Liver (tissue), 9 donors: ENCODE measurements around the gene LHFPL6. TPM values are rescaled to one million over a fixed set of nuclear protein-coding genes. Genes with fewer than 3 reads are reported as not detected.

Experiments
- DNase-seq: peaks from one replicate; pipeline ENCODE4 v3.0.0-alpha.2; 2017; ENCODE audit warnings: low spot score
- H3K27ac ChIP-seq, 2 donors: one replicate each; pipeline ENCODE4 v1.7.0; 2013; ENCODE audit warnings: inconsistent platforms in 2 of 2, low read length in 2 of 2, control low read depth in 1 of 2, low read depth in 1 of 2, mild to moderate bottlenecking in 1 of 2
- H3K27me3 ChIP-seq, 4 donors: one replicate each; pipeline versions ENCODE4 v1.6.1 to v1.7.0; 2013; ENCODE audit warnings: low read length in 3 of 4, inconsistent platforms in 1 of 4, mild to moderate bottlenecking in 1 of 4, moderate library complexity in 1 of 4; ENCODE audit not compliant: control insufficient read depth in 4 of 4, insufficient read depth in 4 of 4
- H3K36me3 ChIP-seq, 4 donors: one replicate each; pipeline versions ENCODE4 v1.6.1 to v1.7.0; 2013; ENCODE audit warnings: low read length in 3 of 4, mild to moderate bottlenecking in 3 of 4, low read depth in 1 of 4, moderate library complexity in 1 of 4; ENCODE audit not compliant: control insufficient read depth in 4 of 4, insufficient read depth in 3 of 4
- H3K4me1 ChIP-seq, 4 donors: one replicate each; pipeline versions ENCODE4 v1.6.1 to v1.7.0; 2013; ENCODE audit warnings: low read length in 3 of 4, mild to moderate bottlenecking in 3 of 4, moderate library complexity in 1 of 4; ENCODE audit not compliant: control insufficient read depth in 4 of 4, insufficient read depth in 4 of 4
- H3K4me3 ChIP-seq, 3 donors: one replicate each; pipeline versions ENCODE4 v1.6.1 to v1.7.0; 2013; ENCODE audit warnings: low read length in 3 of 3, control low read depth in 1 of 3, low read depth in 1 of 3, mild to moderate bottlenecking in 1 of 3
- H3K9ac ChIP-seq, 2 donors: one replicate each; pipeline ENCODE4 v1.7.0; 2013; ENCODE audit warnings: low read length in 2 of 2, mild to moderate bottlenecking in 2 of 2, moderate library complexity in 2 of 2, control low read depth in 1 of 2, low read depth in 1 of 2
- H3K9me3 ChIP-seq, 4 donors: one replicate each; pipeline versions ENCODE4 v1.6.1 to v1.7.0; 2013; ENCODE audit warnings: low read length in 3 of 4; ENCODE audit not compliant: control insufficient read depth in 4 of 4
- FOXA1 ChIP-seq: IDR thresholded peaks from 2 replicates; pipeline ENCODE4 v1.6.1; 2016; ENCODE audit warnings: antibody characterized with exemption
- FOXA2 ChIP-seq: IDR thresholded peaks from 2 replicates; pipeline ENCODE4 v1.6.1; 2016; ENCODE audit warnings: antibody characterized with exemption
- GABPA ChIP-seq, 2 donors: IDR thresholded peaks in 1 of 2; conservative IDR thresholded peaks in 1 of 2; 2 replicates each; pipeline ENCODE4 v1.6.1; 2016; ENCODE audit warnings: antibody characterized with exemption in 2 of 2, mild to moderate bottlenecking in 1 of 2, moderate library complexity in 1 of 2
- HNF4G ChIP-seq: IDR thresholded peaks from 2 replicates; pipeline ENCODE4 v1.6.1; 2016; ENCODE audit warnings: antibody characterized with exemption
- JUND ChIP-seq, 2 donors: IDR thresholded peaks; 2 replicates each; pipeline ENCODE4 v1.6.1; 2016; ENCODE audit warnings: antibody characterized with exemption in 2 of 2
- NR2F2 ChIP-seq: IDR thresholded peaks from 2 replicates; pipeline ENCODE4 v1.6.1; 2016; ENCODE audit warnings: antibody characterized with exemption
- RAD21 ChIP-seq, 2 donors: IDR thresholded peaks; 2 replicates each; pipeline ENCODE4 v1.6.1; 2016; ENCODE audit warnings: antibody characterized with exemption in 2 of 2, mild to moderate bottlenecking in 2 of 2
- RXRA ChIP-seq, 2 donors: IDR thresholded peaks; 2 replicates each; pipeline ENCODE4 v1.6.1; 2017 to 2018; ENCODE audit warnings: antibody characterized with exemption in 2 of 2, mild to moderate bottlenecking in 1 of 2
- SP1 ChIP-seq: IDR thresholded peaks from 2 replicates; pipeline ENCODE4 v1.6.1; 2018; ENCODE audit warnings: antibody characterized with exemption, mild to moderate bottlenecking
- YY1 ChIP-seq: IDR thresholded peaks from 2 replicates; pipeline ENCODE4 v1.6.1; 2016; ENCODE audit warnings: antibody characterized with exemption, mild to moderate bottlenecking
- WGBS: extraction: QIAGEN DNeasy Blood & Tissue Kit; methylation state at CpG from one replicate; pipeline ENCODE4 v1.1.7; 2013; 5-methylcytosine and 5-hydroxymethylcytosine counted together
- polyA plus RNA-seq, 2 donors: library from polyadenylated mRNA; stranded (reverse) in 1 of 2; unstranded in 1 of 2; fragments of 200-250 nt in 1 of 2; fragments of >200 nt in 1 of 2; fragmentation: Nextera tagmentation in 1 of 2; extraction: Ambion mirVana in 1 of 2; gene quantifications; one replicate each; pipeline versions ENCODE4 v1.2.1 to v1.2.3, GENCODE V29; 2013 to 2015
- total RNA-seq, 2 donors: library from RNA; depleted of rRNA; stranded (reverse); fragments of >200 nt; gene quantifications; one replicate each; pipeline ENCODE4 v1.2.3, GENCODE V29; 2014
- TF ChIP-seq, protein P1 (sequence below): IDR thresholded peaks from 2 replicates; pipeline ENCODE4 v1.6.1; 2016; ENCODE audit warnings: antibody characterized with exemption
- TF ChIP-seq, protein P2 (sequence below): IDR thresholded peaks from 2 replicates; pipeline ENCODE4 v1.6.1; 2016; ENCODE audit warnings: antibody characterized with exemption
- TF ChIP-seq, protein P3 (sequence below): fragments of 150-350 bp; IDR thresholded peaks from 2 replicates; pipeline ENCODE4 v1.5.1; 2017; ENCODE audit warnings: improper control_type of control experiment, low read depth, low read length; ENCODE audit not compliant: missing input control
- TF ChIP-seq, protein P4 (sequence below): IDR thresholded peaks from 2 replicates; pipeline ENCODE4 v1.6.1; 2016; ENCODE audit warnings: antibody characterized with exemption
- TF ChIP-seq, protein P5 (sequence below): IDR thresholded peaks from 2 replicates; pipeline ENCODE4 v1.6.1; 2016; ENCODE audit warnings: antibody characterized with exemption, mild to moderate bottlenecking
- donor health status: healthy.
- donor health status: healthy.
- donor health status: healthy.
- donor health status: healthy.
- donor health status: healthy.

LHFPL6 gene
- total and polyA plus RNA-seq, 4 donors: 2.6 to 8.3 (median 5.5) TPM

DNA sequence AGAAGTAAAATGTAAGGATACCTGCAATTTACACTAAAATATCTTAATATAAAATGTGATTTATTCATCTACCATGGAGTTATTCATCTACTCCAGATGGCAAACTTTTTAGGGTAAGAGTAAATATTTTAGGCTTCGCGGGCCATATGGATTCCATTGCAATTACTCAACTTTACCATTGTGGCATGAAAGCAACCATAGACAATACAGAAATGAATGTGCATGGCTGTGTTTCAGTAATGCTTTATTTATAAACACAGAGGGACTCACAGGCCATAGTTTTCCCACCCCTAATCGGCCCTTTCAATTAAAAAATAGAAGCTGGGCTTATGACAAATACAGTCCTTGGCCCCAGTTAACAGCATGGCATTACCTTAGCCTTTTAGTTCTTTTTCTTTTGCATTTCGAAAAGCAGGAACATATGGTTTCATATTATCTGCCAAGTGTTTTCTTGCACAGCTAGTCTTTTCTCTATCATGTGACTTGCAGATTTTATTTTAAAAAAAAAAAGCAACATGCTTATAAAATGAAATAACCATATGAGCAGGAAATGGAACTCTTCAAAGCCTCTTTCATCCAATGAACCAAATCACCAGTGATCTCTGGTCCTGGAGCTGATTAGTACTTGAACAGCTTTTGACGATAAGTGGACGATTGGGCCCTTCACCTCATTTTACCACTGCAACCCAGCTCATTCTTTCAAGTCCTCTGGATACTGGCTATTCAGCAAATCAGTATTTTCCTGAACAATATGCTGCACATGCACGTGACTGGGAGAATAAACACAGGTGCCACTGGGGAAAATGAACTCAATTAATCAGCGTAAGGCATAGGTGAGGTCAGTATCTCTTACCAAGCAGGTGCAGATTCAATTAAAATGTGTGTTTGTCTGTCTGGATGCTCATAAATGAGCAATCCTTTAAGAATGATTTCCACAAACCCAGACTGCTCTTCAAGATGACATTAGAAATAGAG, 63.9 kb downstream of the LHFPL6 start:
- H3K9ac ChIP-seq: no peak overlapping the region
- peaks cover 0 to 4% (median 0%) of the 10 kb centered on the region in 4 donors for H3K27me3 ChIP-seq
- H3K4me1 ChIP-seq: no peaks in the 10 kb centered on the region
- no peak overlapping the region for H3K27ac ChIP-seq
- 76% methylated on average over 8 of the region's 8 CpGs for WGBS
- no peaks in the 10 kb centered on the region for H3K9me3 ChIP-seq
- no peaks in the 10 kb centered on the region for H3K36me3 ChIP-seq
- TF ChIP-seq SP1 (no peak), HNF4G (no peak), RAD21 (IDR thresholded peaks at IDR 0.05) (no peak), FOXA2 (no peak), FOXA1 (no peak), YY1 (no peak), JUND (IDR thresholded peaks at IDR 0.05) (no peak), RXRA (IDR thresholded peaks at IDR 0.05) (no peak), GABPA (IDR thresholded peaks at IDR 0.05 in 1 of 2, conservative IDR thresholded peaks at IDR 0.05 in 1 of 2) (no peak), NR2F2 (no peak)
- TF ChIP-seq, protein P1, sequence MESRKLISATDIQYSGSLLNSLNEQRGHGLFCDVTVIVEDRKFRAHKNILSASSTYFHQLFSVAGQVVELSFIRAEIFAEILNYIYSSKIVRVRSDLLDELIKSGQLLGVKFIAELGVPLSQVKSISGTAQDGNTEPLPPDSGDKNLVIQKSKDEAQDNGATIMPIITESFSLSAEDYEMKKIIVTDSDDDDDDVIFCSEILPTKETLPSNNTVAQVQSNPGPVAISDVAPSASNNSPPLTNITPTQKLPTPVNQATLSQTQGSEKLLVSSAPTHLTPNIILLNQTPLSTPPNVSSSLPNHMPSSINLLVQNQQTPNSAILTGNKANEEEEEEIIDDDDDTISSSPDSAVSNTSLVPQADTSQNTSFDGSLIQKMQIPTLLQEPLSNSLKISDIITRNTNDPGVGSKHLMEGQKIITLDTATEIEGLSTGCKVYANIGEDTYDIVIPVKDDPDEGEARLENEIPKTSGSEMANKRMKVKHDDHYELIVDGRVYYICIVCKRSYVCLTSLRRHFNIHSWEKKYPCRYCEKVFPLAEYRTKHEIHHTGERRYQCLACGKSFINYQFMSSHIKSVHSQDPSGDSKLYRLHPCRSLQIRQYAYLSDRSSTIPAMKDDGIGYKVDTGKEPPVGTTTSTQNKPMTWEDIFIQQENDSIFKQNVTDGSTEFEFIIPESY: no peak
- TF ChIP-seq, protein P2, sequence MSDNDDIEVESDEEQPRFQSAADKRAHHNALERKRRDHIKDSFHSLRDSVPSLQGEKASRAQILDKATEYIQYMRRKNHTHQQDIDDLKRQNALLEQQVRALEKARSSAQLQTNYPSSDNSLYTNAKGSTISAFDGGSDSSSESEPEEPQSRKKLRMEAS: no peak
- TF ChIP-seq, protein P3, sequence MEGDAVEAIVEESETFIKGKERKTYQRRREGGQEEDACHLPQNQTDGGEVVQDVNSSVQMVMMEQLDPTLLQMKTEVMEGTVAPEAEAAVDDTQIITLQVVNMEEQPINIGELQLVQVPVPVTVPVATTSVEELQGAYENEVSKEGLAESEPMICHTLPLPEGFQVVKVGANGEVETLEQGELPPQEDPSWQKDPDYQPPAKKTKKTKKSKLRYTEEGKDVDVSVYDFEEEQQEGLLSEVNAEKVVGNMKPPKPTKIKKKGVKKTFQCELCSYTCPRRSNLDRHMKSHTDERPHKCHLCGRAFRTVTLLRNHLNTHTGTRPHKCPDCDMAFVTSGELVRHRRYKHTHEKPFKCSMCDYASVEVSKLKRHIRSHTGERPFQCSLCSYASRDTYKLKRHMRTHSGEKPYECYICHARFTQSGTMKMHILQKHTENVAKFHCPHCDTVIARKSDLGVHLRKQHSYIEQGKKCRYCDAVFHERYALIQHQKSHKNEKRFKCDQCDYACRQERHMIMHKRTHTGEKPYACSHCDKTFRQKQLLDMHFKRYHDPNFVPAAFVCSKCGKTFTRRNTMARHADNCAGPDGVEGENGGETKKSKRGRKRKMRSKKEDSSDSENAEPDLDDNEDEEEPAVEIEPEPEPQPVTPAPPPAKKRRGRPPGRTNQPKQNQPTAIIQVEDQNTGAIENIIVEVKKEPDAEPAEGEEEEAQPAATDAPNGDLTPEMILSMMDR: no peak
- TF ChIP-seq, protein P4, sequence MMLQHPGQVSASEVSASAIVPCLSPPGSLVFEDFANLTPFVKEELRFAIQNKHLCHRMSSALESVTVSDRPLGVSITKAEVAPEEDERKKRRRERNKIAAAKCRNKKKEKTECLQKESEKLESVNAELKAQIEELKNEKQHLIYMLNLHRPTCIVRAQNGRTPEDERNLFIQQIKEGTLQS: no peak
- TF ChIP-seq, protein P5, sequence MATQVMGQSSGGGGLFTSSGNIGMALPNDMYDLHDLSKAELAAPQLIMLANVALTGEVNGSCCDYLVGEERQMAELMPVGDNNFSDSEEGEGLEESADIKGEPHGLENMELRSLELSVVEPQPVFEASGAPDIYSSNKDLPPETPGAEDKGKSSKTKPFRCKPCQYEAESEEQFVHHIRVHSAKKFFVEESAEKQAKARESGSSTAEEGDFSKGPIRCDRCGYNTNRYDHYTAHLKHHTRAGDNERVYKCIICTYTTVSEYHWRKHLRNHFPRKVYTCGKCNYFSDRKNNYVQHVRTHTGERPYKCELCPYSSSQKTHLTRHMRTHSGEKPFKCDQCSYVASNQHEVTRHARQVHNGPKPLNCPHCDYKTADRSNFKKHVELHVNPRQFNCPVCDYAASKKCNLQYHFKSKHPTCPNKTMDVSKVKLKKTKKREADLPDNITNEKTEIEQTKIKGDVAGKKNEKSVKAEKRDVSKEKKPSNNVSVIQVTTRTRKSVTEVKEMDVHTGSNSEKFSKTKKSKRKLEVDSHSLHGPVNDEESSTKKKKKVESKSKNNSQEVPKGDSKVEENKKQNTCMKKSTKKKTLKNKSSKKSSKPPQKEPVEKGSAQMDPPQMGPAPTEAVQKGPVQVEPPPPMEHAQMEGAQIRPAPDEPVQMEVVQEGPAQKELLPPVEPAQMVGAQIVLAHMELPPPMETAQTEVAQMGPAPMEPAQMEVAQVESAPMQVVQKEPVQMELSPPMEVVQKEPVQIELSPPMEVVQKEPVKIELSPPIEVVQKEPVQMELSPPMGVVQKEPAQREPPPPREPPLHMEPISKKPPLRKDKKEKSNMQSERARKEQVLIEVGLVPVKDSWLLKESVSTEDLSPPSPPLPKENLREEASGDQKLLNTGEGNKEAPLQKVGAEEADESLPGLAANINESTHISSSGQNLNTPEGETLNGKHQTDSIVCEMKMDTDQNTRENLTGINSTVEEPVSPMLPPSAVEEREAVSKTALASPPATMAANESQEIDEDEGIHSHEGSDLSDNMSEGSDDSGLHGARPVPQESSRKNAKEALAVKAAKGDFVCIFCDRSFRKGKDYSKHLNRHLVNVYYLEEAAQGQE: no peak
- DNase-seq: no peak
- H3K4me3 ChIP-seq: no peak overlapping the region
